ENCODE results near the gene MYCN. TPM values are rescaled to one million over a fixed set of nuclear protein-coding genes. Genes with fewer than 3 reads are reported as not detected.
"Not testable (repeated sequence)": the region's sequence is repeated elsewhere in the genome, so short reads cannot be mapped to it uniquely, and the experiment has no call there.

Gene MYCN
- total and polyA plus RNA-seq, 2 of the 8 experiments (the other 6 are each of a cell fraction or from before 2014, with no cell fraction given), result 87.8 to 137 TPM

DNA sequence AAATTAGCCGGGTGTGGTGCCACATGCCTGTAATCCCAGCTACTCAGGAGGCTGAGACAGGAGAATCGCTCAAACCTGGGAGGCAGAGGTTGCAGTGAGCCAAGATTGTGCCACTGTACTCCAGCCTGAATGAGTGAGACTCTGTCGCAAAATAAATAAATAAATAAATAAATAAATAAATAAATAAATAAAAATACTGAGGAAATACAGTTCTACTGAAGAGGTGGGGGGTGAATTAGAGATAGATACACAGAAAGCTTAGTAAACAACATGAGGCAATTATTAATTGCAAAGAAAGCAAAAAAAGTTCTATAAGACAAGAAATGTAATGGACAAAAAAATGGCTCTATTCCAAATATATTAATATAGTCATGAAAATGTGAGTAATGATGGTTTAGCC is 29.1 kb upstream of the MYCN start:
- H2BK120ac ChIP-seq (replicated peaks; ENCODE audit: low read depth, low read length); H3K9ac ChIP-seq (replicated peaks in 1 of 4; ENCODE audit: extremely low read depth in 1 of 4, low read depth in 3 of 4, low read length in 3 of 4); H3K4me3 ChIP-seq (ENCODE audit: extremely low read depth in 1 of 4, insufficient read depth in 2 of 4, low read depth in 3 of 4, low read length in 4 of 4); H4K91ac ChIP-seq (replicated peaks; ENCODE audit: insufficient read length, low read length); H4K5ac ChIP-seq (ENCODE audit: insufficient read length, low read depth, low read length); H3K36me3 ChIP-seq (ENCODE audit: control insufficient read depth in 2 of 4, insufficient read depth in 4 of 4, low read length in 3 of 4); POLR2A ChIA-PET (ENCODE audit: partially characterized antibody); H2BK15ac ChIP-seq (ENCODE audit: low read length); H3K4me1 ChIP-seq (replicated peaks in 1 of 4; ENCODE audit: control insufficient read depth in 3 of 4, insufficient read depth in 4 of 4, low read length in 3 of 4); H2BK20ac ChIP-seq (ENCODE audit: low read length); H4K20me1 ChIP-seq (replicated peaks in 1 of 2; ENCODE audit: control insufficient read depth in 1 of 2, insufficient read depth in 2 of 2, low read length in 2 of 2); H2BK5ac ChIP-seq (ENCODE audit: low read depth, low read length); H3K23ac ChIP-seq (ENCODE audit: insufficient read length); H3K56ac ChIP-seq (replicated peaks; ENCODE audit: insufficient read length, low read depth, low read length); DNase-seq (ENCODE audit: low read depth in 1 of 2, low spot score in 2 of 2); H2AK5ac ChIP-seq (ENCODE audit: low read depth, low read length); H2AFZ ChIP-seq (ENCODE audit: low read length); H3K4me2 ChIP-seq (ENCODE audit: insufficient read depth in 1 of 2, low read depth in 2 of 2, low read length in 2 of 2); H3K18ac ChIP-seq (ENCODE audit: extremely low read depth, low read length); H3K79me2 ChIP-seq (ENCODE audit: control insufficient read depth in 1 of 2, insufficient read depth in 2 of 2, low read length in 2 of 2); H3K27ac ChIP-seq (ENCODE audit: low read depth, low read length); H3K27me3 ChIP-seq (replicated peaks in 1 of 4; ENCODE audit: control insufficient read depth in 3 of 4, extremely low read depth in 1 of 4, insufficient read depth in 3 of 4, low read length in 3 of 4); H3K4ac ChIP-seq (replicated peaks; ENCODE audit: insufficient read length, low read depth, low read length); H2BK12ac ChIP-seq (ENCODE audit: low read depth, low read length); H3K14ac ChIP-seq (ENCODE audit: insufficient read length); FAIRE-seq; H3K79me1 ChIP-seq (ENCODE audit: low read depth, low read length); H3K9me3 ChIP-seq (ENCODE audit: insufficient read depth in 2 of 2, low read depth in 1 of 2, low read length in 1 of 2); H3K23me2 ChIP-seq (ENCODE audit: low read depth, low read length); H4K8ac ChIP-seq (ENCODE audit: extremely low read depth, insufficient read depth, low read length): not testable (repeated sequence)
- CTCF ChIA-PET (ENCODE audit: partially characterized antibody), result interaction anchor here (0.6 to 0.9 kb wide), 2 partner anchors 310 to 1755 kb away, joined by 3 read pairs; no protein-coding TSS in a partner anchor
- 98% methylated on average over 3 of the region's 3 CpGs; no CpG with 5 or more reads in 1 of the 2 experiments for WGBS, 2 experiments (ENCODE audit: extremely low coverage in 1 of 2, insufficient coverage in 1 of 2, insufficient read length in 1 of 2, insufficient replicate concordance in 2 of 2, low coverage in 1 of 2, low lambda C conversion rate in 2 of 2, missing lambda C conversion rate in 1 of 2)
